Erythroblast (primary cell): ENCODE data around the gene PTPRD.

ENCODE experiments used
- DNase-seq, 2 experiments: peaks; one replicate each; lab custom pipeline; 2025; lab: John Stamatoyannopoulos, UW
- GATA1 ChIP-seq: IDR thresholded peaks from 2 replicates; pipeline ENCODE4 v1.6.1; 2011; ENCODE audit warnings: low read depth, mild to moderate bottlenecking, control low read depth, low read length, moderate library complexity
- POLR2A ChIP-seq: IDR thresholded peaks from 2 replicates; pipeline ENCODE4 v1.6.1; 2011; ENCODE audit warnings: mild to moderate bottlenecking, low read length

Gene PTPRD

DNA sequence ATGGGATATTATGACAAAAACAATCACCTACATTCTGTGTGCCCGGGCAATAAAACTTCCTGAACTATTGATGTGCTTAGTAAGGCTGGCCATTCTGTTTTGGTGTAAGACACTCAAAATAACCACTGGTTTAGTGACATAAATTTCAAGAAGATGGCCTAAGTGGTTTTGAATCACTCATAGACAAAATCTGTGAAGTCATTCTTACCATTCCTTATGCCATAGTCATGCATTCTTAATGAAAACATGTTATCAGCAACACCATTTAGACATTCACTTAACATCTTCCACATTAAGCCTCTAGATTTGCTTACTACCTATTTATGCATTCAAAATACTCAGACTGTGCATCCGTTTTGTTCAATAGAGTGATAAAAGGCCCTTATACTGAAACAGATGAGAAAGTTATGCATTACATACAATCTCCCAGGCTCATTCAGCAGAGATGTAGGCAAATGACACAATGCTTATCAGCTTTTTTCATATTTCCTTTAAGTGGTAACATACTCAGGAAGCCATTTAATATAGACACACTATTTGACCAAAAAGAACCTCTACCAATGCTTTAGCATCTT, 1964.4 kb downstream of the PTPRD start:
- no peak for DNase-seq
- no peak for TF ChIP-seq GATA1
- TF ChIP-seq POLR2A: no peak

GRCh38 chr9:8647824-8648223, 1965.0 kb downstream of the PTPRD start:
- no peak for DNase-seq
- TF ChIP-seq POLR2A (no peak), GATA1 (no peak)

GRCh38 chr9:8644571-8644970, 1968.2 kb downstream of the PTPRD start:
- no peak for TF ChIP-seq POLR2A
- TF ChIP-seq GATA1: no peak
- no peak for DNase-seq

DNA sequence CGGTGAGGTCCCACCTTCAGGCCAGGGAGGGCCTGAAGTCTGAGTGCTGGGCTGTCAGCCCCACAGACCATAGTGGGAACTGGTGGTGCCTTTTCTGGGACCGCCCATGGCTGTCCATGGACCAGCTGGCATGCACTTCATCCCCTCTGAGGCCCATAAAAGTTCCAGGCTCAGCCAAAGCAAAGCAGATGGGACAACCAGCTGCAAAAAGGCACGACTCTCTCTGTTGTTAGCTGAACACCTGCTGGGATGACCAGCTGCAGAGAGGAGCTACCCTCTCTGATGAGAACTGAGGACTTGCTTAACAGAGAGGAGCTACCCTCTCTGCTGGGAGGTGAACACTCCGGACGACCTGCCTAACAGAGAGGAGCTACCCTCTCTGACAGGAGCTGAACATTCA, 1968.9 kb downstream of the PTPRD start:
- DNase-seq: no peak
- TF ChIP-seq POLR2A: no peak
- TF ChIP-seq GATA1: no peak

GRCh38 chr9:8643464-8643863, 1969.3 kb downstream of the PTPRD start:
- no peak for TF ChIP-seq POLR2A
- TF ChIP-seq GATA1: no peak
- DNase-seq: no peak

DNA sequence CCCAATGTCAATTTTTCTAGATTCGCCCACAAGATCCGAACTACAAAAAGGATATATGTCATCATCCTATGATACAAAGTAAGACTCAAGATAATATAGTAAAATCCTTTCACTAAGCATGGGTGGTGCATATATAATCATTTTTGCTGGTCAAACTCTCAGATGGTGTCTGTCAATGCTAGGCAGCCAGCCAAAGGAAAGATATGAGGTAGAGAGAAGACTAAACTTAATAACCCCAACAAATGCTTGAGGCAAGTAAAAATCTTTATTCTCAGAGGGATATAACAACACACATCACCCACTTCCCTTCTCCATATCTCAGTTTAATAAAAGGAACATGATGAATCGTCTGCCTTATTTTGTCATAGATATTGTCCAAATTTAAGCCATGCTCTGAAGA, 1972.0 kb downstream of the PTPRD start:
- TF ChIP-seq GATA1: no peak
- TF ChIP-seq POLR2A: no peak
- no peak for DNase-seq

DNA sequence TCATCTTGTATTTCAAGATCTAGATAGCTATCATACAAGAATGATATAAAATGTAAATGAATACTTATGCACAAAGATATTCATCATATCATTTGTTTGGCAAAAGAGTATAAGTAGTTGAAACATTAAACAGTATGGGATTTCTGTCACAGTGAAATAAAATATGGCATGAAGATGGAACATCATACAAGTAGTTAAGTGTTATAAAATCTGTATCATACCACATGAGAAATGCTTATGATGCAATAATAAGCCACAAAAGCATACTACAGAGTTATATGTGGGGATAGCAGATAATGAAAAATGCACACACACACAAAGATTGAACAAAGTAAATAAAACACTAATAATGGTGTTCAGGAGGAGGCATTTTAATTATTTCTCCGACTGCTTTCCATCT, 1975.2 kb downstream of the PTPRD start:
- no peak for TF ChIP-seq GATA1
- TF ChIP-seq POLR2A: no peak

GRCh38 chr9:8633784-8634183, 1979.0 kb downstream of the PTPRD start:
- TF ChIP-seq POLR2A (no peak), GATA1 (no peak)
- DNase-seq: no peak

More for the DNA sequence above, 1975.2 kb downstream of the PTPRD start:
- DNase-seq: no peak

DNA sequence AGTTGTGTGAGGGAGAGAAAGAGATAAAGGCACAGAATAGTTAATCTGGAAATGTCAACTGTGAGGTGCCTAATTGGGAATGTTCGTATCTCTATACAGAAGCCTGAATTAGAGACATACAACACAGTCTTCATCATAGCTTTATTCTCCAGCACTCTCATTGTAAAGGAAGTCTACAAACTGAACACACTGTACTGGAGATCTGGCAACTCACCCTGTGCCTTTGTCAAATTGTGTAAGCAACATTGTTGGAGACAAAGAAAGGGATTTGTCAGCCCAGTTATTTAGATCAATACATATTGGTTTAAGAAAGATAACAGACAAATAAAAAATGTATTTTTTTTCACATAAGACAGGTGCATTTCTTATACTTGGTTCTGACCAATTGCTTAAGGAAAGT, 1980.3 kb downstream of the PTPRD start:
- no peak for TF ChIP-seq POLR2A
- no peak for TF ChIP-seq GATA1
- DNase-seq: no peak

- no peak for DNase-seq
- no peak for TF ChIP-seq GATA1
- no peak for TF ChIP-seq POLR2A
Measured at GRCh38 chr9:8628791-8629190, 1984.0 kb downstream of the PTPRD start.

DNA sequence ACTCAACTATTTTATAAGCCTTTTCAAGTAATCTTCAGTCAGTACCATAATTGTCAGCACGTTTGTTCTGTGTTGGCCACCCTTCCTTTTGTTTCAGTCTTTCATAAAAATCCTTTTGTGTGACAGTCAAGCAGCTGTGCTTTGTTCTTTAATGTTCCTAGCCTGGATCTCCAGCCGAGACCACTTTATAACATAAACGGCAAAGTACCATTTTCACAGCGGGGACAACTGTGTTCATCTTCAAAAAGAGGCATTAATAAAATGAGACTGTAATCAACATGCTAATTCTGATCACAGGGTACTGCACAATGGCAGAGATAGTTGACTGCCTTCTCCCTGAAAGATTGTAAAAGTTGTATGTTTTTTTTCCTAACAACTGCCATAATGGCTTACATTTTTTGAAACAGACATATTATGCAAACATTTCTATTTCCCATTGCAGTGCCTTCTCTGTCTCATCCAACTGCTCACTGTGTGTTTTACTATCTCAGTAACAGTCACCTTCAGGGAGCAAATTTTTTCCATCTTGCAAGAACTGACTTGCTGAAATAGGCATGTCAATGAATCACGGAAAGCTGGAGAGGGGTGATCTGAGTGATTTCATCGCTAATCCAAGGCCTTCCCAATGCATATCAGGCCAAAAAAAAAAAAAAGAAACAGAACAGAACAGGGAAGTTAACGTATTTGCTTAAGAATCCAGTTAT, 1984.7 kb downstream of the PTPRD start:
- DNase-seq: no peak
- no peak for TF ChIP-seq POLR2A
- no peak for TF ChIP-seq GATA1

- no peak for DNase-seq
- no peak for TF ChIP-seq GATA1
- TF ChIP-seq POLR2A: no peak
Measured at GRCh38 chr9:8622871-8623270, 1989.9 kb downstream of the PTPRD start.

GRCh38 chr9:8622222-8622802, 1990.5 kb downstream of the PTPRD start:
- TF ChIP-seq POLR2A (no peak), GATA1 (no peak)

GRCh38 chr9:8621416-8621815, 1991.4 kb downstream of the PTPRD start:
- TF ChIP-seq POLR2A (no peak), GATA1 (no peak)
- DNase-seq: no peak

More at GRCh38 chr9:8622222-8622802, 1990.5 kb downstream of the PTPRD start:
- DNase-seq: no peak
